NCI-H146 (cell line): ENCODE data around the gene C14orf180.
A peak's percentile ranks its signal among the peaks of the same experiment; 100 is the strongest.

Source experiments
- DNase-seq: peaks from one replicate; lab custom pipeline; 2025; lab: John Stamatoyannopoulos, UW

The C14orf180 gene

DNA sequence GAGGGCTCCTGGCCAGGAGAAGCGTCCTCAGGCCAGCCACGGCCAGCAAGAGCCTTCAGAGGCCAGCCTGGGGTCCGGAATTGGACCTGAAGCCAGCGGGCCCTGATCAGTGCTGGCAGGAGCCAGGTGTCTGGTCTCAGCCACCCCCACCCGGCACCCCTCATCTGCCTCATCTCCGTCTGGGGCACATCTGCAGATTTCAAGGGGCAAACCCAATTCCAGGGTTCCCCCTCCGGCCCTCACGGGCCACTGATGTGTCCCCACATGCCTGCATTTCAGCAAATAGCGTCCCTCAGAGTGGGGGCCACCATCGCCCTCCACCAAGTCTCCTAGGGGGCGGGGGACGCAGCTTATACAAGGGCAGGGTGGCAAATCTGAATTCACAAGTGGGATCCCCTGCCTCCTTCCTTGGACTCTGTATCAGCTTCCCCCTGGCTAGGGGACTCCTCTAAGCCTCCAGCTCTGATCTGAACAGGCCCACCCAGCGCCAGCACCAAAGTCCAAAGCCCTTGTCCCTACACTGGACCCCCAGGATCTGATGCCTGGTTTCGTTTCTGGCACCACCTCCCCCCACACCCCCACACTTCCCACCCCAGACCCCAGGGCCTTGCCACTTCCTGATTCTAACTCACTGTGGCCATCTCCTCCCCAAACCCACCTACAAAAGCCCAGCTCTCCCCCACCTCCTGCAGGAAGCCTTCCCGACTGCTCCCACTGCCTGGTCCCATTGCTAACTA lies 14.9 kb downstream of the C14orf180 start:
- DNase-seq, result no peak

DNA sequence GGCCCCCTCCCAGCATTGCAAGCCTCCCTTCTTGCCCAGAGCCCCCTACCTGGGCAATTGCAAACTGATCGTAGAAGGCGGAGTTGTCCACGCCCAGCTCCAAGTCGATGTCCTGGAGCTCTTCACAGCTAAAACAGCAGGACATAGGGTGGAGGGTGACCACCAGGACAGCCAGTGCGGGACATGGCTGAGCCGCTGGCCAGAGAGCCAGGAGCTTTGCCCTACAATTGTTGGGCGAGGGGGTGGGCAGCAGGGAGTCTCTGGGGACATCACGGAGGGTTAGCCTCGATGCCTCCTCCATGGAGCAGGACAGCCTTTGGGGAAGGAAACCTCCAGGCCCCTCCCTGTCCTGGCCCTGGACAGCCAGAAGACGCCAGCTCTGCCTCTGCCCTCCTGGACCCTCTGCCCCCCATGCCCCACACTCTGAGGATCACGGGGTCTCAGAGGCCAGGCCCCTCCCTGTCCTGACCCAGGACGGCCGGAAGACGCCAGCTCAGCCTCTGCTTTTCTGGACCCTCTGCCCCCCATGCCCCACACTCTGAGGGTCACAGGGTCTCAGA lies 15.6 kb downstream of the C14orf180 start:
- DNase-seq, result no peak

DNA sequence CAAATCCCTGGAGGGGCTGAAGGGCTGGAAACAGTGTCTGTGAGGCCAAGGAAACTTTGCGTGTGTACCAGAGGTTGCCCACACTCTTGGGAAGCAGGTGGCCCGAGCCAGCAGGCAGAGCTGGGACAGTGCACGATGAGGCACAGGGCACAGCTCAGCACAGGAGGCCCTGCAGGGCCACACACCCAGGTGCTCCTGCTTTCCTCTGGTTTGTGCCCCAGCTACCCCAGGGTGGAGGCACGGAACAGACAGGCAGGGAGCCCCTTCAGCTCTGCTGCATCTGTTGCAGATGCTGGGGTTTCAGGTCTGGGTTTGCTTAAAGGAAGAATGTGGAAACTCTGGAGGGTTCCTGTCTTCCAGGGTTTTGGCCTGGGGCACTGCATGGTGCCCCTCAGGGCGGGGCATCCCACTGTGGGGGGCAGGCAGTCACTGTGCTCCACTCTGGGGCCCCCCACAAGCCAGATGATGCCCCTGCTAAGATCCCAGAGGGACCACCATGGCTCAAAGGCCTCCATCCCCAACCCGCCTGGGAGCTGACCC lies 16.4 kb downstream of the C14orf180 start:
- DNase-seq, result no peak

DNA sequence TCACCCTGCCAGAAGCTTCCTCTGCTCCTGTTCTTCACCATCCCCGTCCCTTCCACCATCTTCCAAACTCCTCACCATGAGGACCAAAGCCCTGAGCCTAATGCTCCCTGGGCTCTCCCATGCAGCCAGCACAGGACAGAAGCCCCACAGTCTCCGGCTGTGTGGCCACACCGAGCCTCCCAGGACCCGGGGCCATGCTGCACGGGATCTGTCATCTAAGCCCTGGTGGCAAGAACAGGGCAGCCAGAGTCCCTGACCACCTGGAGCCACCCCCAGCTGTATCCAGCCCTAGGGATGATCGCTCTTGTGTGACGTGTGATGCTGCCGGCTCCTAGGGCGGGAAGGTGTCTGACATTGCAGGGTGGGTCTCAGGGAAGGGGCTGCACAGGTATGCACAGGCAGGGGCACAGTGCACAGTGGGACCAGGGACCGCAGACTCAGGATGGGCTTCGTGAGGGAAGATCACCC lies 16.9 kb downstream of the C14orf180 start:
- no peak for DNase-seq

DNA sequence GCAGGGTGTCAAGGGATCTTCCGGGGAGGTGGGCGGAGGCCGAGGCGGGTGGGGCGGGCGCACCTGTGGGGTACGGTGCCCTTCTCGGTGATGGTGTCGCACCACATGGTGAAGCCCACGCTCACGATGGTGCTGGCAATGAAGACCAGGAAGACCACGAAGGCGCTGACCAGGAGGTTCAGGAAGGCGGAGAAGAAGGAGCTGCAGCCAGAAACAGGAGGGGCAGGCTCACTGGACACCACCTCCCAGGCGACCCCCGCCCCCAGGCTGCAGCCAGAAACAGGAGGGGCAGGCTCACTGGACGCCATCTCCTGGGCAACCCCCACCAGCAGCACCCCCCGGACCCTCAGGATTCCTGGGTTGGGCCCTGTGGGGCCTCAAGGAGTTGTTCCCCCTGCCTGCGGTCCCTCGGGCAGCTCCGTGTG lies 17.4 kb downstream of the C14orf180 start:
- no peak for DNase-seq

DNA sequence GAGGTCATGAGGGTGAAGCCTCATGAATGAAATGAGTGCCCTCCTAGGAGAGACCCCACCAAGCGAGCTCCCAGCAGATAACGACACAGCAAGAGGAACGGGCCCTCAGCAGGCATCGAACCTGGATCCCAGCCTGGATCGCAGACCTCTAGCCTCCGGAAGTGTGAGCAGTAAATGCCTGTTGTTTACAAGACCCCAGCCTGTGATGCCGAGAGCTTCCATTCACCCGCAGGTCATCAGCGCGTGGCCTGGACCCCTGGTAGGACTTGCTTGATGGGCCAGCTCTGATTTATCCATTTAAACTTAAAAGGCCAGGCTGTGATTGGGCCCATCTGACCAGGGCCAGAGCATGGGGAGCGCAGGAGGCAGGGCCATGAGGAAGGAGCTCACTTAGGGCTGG lies 18.0 kb downstream of the C14orf180 start:
- DNase-seq, result no peak

DNA sequence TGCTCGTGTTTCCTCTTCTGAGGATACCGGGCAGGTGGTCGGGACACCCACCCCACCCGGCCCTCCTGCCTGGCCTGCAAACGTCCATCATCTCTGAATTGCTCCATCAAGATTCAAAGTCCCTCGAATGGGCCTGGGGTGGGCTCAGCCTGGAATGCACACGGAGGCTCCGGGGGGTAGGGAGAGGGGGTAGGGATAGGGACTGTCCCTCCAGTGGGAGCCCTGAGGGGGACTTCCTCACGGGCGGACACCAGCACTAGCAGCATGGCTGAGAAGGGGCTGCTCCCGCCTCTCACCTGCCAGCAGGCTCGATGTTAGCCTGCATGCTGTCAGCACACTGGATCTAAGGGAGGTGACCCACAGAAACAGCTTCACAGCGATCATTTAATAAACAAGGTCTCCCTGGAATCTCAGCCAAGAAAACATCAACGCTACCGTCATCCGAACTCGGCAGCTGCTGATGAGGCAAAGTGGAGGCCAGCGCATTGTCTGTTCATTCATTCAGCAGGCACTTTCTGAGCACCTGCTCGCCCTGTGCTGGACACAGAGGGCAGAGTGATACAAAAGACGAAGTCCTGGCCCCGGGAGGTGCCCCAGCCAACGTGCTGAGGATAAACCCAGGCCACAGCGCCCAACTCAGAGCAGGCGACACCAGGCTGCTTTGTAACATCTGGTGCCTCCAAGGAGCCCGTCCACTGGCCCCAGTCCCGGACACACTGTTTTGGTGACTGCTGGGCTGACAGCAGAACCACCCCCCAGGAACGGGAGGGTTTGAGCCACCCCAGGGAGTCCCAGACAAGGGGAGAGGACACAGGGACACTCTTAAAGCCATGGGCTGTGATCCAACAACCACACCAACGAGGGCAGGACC lies 18.7 kb downstream of the C14orf180 start:
- no peak for DNase-seq

DNA sequence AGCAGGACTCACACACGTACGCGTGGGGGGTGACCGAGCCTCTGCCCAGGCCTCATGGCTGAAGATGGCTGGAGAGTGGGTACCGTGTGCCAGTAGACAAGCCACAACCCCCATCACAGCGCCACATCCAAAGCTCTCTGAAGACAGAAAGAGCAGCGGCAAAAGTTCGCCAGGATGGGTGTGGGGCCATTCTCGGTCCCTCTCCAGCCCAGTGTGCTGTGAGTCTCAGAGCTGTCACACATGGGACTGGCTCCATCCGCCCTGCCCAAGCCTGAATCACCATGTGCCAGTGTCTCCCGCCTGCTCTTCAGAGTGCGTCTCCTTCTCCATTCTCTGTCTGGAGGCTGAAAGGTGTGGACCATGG lies 19.3 kb downstream of the C14orf180 start:
- DNase-seq, result no peak

DNA sequence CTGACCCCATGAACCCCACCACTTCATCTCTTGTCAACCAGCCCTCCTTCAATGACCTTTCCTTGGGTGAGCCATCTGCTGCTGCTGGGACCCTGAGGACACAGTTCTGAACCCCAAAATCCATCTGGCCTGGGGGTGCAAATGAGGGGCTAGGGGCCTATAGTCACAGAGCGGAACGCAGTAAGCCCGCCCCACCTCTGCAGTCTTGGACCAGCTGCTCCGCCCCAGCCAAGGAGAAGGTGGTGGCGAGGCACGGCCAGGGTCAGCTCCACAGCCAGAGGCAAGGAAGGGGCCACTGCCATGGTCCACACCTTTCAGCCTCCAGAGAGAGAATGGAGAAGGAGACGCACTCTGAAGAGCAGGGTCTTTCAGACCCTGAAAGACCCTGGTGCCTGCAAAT lies 19.9 kb downstream of the C14orf180 start:
- DNase-seq, result no peak

DNA sequence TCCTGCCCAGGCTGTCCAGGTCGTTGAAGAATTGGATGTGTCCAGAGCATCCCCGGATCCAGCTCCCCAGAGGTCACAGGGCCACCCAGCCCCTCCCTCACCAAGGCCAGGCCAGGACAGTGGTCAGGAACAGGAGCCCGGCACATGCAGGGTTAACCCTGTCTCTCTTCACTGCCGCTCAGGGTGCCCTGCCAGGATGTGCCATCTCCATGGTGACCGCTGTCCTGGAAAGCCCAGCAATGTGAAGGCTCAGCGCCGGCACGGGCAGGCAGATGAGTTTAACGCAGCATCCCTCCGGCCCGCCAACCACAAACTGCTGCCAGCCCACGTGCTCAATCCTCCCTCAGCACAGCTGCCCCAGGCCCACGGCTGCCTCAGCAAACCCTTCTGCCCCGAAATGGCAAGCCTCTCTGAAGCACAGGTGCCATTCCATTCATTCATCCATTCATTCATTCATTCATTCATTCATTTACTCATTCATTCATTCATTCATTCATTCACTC lies 20.6 kb downstream of the C14orf180 start:
- DNase-seq, result no peak

DNA sequence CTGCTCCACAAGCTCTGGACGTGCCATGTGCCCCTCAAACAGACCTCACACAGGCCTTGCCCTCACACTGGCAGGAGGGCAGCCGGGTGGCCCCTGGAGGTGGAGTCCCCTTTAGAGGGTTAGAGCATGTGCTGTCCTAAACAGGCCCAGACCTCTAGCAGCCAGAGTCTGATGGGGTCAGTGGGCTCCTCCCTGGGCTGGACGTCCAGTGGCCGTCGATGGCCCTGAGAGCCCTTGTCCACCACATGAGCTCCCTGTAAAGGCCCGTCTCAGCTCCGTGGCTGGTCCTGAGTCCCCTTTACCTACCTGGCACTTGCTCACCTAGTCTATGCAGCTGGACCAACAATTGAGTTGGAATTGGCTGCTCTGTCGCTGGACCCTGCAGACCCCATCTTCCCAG lies 21.2 kb downstream of the C14orf180 start:
- DNase-seq, result no peak

DNA sequence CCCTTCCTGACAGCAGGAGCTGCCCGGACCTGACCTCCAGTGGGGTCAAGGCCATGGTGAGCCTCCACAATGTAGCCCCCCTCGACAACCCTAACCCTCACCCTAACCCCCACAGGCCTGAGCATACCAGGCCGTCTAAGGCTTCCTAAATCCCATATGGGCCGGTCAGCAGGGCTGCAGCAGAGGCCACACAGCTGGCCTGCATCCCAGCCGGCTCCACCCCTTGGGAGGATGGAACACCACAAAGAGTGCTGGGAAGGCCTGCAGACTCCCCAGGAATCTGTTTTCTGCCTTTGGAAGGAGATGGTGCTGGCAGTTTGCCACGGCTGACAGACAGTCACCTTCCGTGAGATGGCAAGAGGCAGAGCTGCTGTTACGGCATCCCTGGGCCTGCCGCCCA lies 22.2 kb downstream of the C14orf180 start:
- DNase-seq, result no peak

DNA sequence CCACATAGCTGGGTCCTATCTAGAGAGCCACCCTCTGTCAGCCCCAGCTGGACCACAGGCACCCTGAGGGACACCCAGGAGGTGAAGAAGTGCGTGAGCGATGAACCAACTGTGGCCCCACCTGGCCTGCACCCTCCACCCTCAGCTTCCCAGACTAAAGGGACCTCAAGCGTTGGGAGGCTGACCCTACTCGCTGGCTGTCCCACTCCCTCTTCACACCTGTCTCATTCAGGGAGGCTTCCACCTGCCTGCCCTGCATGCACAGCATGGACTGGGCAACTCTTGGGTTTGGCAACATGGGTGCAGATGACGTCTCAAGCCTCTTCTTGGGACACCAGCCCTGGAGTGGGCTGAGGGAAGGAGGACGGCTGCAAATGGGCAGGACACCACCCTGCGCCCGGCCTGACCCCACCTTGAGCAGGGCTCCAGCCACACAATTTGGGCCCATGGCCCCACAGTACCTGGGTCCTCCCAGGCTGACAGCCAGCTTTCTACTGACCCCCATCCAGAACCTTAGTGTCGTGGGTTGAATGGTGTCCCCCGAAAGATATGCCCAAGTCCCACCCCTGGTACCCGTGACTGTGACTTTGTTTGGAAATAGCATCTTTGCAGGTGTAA lies 22.9 kb downstream of the C14orf180 start:
- no peak for DNase-seq

DNA sequence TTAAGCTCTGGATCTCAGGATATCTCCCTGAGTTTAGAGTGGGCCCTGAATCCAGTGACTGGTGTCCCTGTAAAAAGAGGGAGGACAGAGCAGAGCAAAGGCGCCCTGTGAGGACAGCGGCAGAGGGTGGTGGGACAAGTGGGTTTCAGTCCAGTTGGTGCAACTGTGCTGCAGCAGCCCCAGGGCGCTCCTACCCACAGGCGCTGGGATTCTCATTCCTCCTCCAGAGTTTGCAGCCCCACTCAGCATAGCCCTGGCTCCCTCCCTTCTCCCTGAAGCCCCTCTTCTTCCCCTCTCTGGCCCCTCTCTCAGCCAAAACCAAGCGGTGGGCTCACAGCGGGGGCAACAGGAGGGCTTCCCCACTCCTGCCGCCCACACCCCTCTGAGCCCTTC lies 23.4 kb downstream of the C14orf180 start:
- no peak for DNase-seq

DNA sequence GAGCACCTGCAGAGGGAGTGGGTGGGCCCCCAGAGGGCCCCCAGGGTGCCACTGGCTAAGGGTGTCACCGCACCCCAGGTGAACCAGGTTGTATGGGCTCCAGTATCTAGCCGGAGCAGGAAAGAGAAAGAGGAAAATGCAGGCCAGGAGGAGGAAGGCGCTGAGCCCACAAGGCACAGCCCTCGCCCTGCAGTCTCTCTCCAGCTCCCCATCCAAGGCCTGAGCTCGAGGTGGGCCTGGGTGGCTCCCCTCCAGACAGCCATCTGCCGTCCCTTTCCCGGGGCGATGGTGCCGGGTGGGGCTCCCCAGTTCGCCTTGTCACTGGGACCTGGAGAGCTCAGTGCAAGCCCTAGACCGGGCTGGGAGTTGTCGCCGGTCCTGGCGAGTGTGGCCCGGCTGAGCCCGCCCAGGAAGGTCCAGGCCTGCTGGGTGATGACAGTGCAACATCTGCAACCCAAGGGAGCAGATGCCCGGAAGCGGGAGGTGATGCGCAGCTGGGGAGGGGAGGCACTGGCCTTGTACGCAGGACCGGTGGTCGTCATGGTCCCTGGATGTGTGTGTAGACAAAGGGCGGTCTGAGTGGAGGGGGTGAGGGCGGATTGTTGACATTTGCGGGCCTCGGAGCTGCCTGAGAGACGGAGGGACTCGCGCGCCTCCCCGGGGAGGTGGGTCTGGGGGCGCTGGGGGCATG lies 24.3 kb downstream of the C14orf180 start:
- DNase-seq, result peak; percentile 84

DNA sequence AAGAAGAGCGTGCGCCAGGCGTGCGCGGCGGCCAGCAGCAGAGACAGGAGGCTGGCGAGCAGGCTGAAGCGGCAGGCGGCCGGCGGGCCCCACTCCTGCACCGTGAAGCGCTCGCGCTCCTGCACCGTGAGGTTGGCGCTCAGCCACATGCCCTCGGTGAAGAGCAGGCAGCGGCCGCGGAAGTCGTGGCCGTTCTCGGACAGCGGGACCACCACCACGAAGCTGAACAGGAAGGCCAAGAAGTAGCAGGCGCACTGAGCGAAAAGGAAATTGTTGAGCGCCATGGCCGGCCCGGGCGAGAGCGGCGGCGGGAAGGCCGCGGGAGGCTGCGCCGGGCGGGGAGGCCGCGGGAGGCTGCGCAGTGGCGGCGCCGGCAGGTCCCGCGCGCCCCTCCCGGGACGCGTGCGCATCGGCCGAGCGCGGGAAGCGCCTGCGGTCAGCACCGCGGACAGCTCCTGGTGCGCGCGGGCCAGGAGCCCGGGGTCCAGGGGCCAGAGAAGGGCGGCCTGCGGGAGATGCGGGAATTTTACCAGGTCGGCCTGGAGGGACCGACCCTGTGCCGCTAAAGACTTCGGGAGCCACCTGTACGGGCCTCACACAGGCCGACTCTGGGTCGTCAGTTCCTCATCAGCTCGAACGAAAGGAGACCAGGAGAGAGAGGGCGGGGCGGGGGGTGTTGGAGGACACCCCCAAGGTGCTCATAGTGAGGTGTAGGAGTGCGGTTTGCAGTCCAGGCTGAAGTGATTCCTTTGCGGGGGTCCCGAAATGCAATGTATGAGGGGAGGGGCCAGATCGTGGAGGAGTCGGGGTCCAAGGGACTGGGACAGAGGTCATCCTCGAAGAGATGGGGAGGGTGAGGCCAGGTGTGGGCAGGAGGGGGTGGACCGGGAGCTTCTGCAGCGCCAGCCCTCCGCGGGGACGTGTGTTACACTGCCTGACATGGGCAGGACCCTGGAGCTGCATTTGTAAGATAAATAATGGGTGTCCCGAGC lies 25.2 kb downstream of the C14orf180 start, which contains the start of gene TMEM179:
Gene TMEM179, minus strand, starts transcription at position 315 of the 992 bp plus-strand sequence. Its CDS starts 31 bp downstream, at position 284.
- DNase-seq, result peak; percentile 77

DNA sequence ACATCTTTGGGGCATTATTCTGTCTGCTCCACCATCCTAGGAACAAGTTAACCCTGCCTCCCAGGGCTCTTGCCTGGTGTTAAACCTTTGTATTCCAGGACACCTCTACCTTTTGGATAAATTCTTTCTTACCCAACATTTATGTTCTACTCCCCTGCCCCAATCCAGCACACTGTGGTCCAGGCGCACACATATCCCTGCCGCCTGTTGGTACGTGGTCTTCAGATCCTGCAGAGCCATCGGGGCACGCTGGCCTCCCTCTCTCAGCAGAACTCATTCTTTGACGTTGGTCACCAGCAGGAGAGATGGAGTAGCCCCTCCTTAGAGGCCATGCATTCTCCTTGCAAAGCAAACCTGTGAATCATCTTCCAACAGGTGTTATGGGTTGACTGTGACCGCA lies 30.1 kb downstream of the C14orf180 start:
- DNase-seq, result no peak

DNA sequence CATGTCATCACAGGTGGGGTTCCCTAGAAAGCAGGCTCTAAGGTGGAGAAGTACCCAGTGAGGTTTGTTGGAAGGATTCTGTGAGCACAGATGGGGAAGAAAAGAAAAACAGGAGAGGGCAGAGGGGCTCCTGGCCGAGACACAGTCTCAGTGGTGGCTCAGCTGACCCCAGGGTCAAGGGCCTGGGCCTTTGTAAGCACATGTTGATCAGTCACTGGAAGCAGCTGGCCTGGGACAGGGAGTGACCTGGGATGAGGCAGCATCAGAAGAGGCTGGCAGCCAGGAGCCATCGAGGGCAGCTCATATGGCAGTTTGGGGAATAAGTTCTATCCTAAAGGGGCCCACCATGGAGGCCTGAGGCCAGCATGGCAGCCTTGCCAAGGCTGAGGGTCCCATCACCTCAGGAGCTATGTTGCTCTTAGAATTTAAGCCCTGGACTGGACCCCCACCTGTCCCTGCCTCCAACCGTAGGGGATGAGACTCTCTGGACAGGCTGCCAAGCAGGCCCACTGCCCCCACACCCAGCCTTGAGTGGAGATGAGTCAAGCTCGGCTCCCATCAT lies 31.3 kb downstream of the C14orf180 start:
- DNase-seq, result no peak

DNA sequence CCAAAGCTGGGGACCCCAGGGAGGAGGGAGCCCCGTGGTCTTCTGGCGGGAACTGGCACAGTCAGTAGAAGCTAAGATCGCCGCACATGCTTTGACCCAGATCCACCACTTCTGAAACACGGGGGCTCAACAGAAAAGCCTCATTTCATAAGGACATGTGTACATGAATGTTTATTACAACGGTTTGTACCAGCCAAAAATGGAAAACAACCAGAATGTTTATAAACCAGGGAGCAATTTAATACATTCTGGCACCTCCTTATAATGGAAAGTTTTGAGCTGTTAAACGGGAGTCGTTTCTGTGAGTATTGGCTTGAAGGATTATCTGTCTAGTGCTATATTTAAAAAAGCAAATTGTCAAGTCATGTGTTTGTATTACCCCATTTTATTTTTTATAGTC lies 32.3 kb downstream of the C14orf180 start:
- DNase-seq, result no peak
